PC-3 (cell line): ENCODE data around the gene HEPHL1. TPM values are rescaled to one million over a fixed set of nuclear protein-coding genes. Genes with fewer than 3 reads are reported as not detected.
A peak's percentile ranks its signal among the peaks of the same experiment; 100 is the strongest.

Experiments
- ATAC-seq: fragments of 200-7000 bp; cut with Tn5 transposase; 2 replicates; pipeline ENCODE4 v1.9.1; 2020; ENCODE audit warnings: mild to moderate bottlenecking, moderate library complexity
- BruUV-seq: library from RNA; stranded (reverse); fragments of 400-500 nt; replicated peaks from 2 replicates; lab custom pipeline; 2021; lab: Mats Ljungman, UMichigan
- CTCF ChIA-PET: fragments of 300-600 bp; sonication (Branson Sonifier 250); formaldehyde crosslinking; loops from one replicate; lab custom pipeline; 2022; ENCODE audit warnings: antibody characterized with exemption; lab: Charles Lee
- POLR2A ChIA-PET: fragments of 300-600 bp; sonication (Branson Sonifier 250); formaldehyde crosslinking; loops from one replicate; lab custom pipeline; 2022; ENCODE audit warnings: antibody characterized with exemption; ENCODE audit not compliant: unreplicated experiment; lab: Charles Lee
- DNase-seq: peaks from one replicate; pipeline ENCODE4 v3.0.0-alpha.2; 2015
- H2AFZ ChIP-seq: fragments of 300-600 bp; sonication (generic); 2 replicates; pipeline ENCODE4 v1.6.0; 2016; ENCODE audit warnings: antibody characterized with exemption, low read length
- H3F3A ChIP-seq: fragments of 300-600 bp; sonication (generic); one replicate; pipeline ENCODE4 v1.6.0; 2017; ENCODE audit warnings: antibody characterized with exemption, low read length, control low read depth, mild to moderate bottlenecking; ENCODE audit not compliant: unreplicated experiment
- H3K27ac ChIP-seq: fragments of 300-600 bp; sonication (generic); 2 replicates; pipeline ENCODE4 v1.5.1; 2016; ENCODE audit warnings: mild to moderate bottlenecking, low read length
- H3K27me3 ChIP-seq: fragments of 300-600 bp; sonication (generic); 2 replicates; pipeline ENCODE4 v1.6.1; 2016; ENCODE audit warnings: low read length, mixed read lengths
- H3K36me3 ChIP-seq: fragments of 300-600 bp; sonication (generic); 2 replicates; pipeline ENCODE4 v1.6.1; 2016; ENCODE audit warnings: low read depth, mixed run types, low read length, mixed read lengths
- H3K4me1 ChIP-seq: fragments of 300-600 bp; sonication (generic); 2 replicates; pipeline ENCODE4 v1.5.1; 2016; ENCODE audit warnings: low read length; ENCODE audit not compliant: insufficient read depth
- H3K4me2 ChIP-seq: fragments of 300-600 bp; sonication (generic); 2 replicates; pipeline ENCODE4 v1.6.0; 2016; ENCODE audit warnings: low read length
- H3K4me3 ChIP-seq: fragments of 300-600 bp; sonication (generic); 2 replicates; pipeline ENCODE4 v1.5.1; 2016; ENCODE audit warnings: mild to moderate bottlenecking, low read length, mixed read lengths
- H3K79me2 ChIP-seq: fragments of 300-600 bp; sonication (generic); 2 replicates; pipeline ENCODE4 v1.6.1; 2017; ENCODE audit warnings: low read length, mixed read lengths
- H3K9ac ChIP-seq: fragments of 300-600 bp; sonication (generic); 2 replicates; pipeline ENCODE4 v1.6.0; 2016; ENCODE audit warnings: mild to moderate bottlenecking, low read length
- H3K9me2 ChIP-seq: fragments of 300-600 bp; sonication (generic); replicated peaks from 2 replicates; pipeline ENCODE4 v1.6.1; 2016; ENCODE audit warnings: mixed run types, low read length, mixed read lengths
- H3K9me3 ChIP-seq: fragments of 300-600 bp; sonication (generic); 2 replicates; pipeline ENCODE4 v1.6.1; 2016; ENCODE audit warnings: low read length, mixed read lengths
- H4K20me1 ChIP-seq: fragments of 300-600 bp; sonication (generic); 2 replicates; pipeline ENCODE4 v1.6.1; 2016; ENCODE audit warnings: low read length, mixed read lengths
- CTCF ChIP-seq: fragments of 300-600 bp; sonication (generic); conservative IDR thresholded peaks from 2 replicates; pipeline ENCODE4 v1.5.1; 2017; ENCODE audit warnings: antibody characterized with exemption, low read depth, mild to moderate bottlenecking, low read length
- EZH2 ChIP-seq: fragments of 300-600 bp; sonication (generic); IDR thresholded peaks from one replicate; pipeline ENCODE4 v1.6.1; 2017; ENCODE audit warnings: antibody characterized with exemption, mild to moderate bottlenecking, low read length; ENCODE audit not compliant: unreplicated experiment
- EZH2phosphoT487 ChIP-seq: fragments of 300-600 bp; sonication (generic); IDR thresholded peaks from 2 replicates; pipeline ENCODE4 v1.6.1; 2018; ENCODE audit warnings: mild to moderate bottlenecking, antibody characterized with exemption, low read length, borderline replicate concordance
- intact Hi-C: fragments of 100-400 bp; cut with micrococcal nuclease; formaldehyde crosslinking; loops from 2 replicates; pipeline ENCODE4 v1.9.0; 2023
- total RNA-seq: library from RNA; depleted of rRNA; stranded (reverse); fragments of >200 nt; gene quantifications from 2 replicates; pipeline ENCODE4 v1.2.3, GENCODE V29; 2014

The HEPHL1 gene
- total RNA-seq, 1 experiment from 2014 or later: 4.4 TPM

DNA sequence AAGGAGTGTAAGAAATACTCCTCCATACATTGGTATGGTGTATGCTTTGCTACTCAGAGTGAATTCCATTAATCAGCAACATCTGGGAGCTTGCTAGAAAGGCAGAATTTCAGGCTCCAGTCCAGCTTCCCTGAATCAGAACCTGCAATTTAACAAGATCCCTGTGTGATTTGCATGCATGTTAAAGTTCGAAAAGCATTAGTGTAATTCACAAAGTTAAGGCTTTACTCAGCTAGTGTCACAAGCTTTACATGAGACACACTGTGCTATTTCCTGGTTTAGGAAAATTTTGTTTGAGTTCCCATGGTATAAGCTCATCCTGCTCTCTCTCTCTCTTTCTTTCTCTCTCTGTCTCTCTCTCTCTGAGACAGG is 37.0 kb upstream of the HEPHL1 start:
- Histone ChIP-seq H3K9me3 (no peaks in the 10 kb centered on the region), H3F3A (no peaks in the 10 kb centered on the region), H3K9me2 (no peaks in the 10 kb centered on the region), H3K4me1 (peaks cover 31% of the 10 kb centered on the region), H3K36me3 (no peaks in the 10 kb centered on the region), H3K4me3 (no peak overlapping the region), H4K20me1 (no peaks in the 10 kb centered on the region), H3K9ac (no peak overlapping the region), H3K27me3 (no peaks in the 10 kb centered on the region), H3K79me2 (no peaks in the 10 kb centered on the region), H2AFZ (no peak overlapping the region), H3K27ac (peak overlapping the region; percentile 11; the same call in 1 of the 2 replicates), H3K4me2 (no peak overlapping the region)
- ChIA-PET POLR2A (no interaction called here), CTCF (no interaction called here)
- DNase-seq (peak; percentile 38), ATAC-seq (no peak; the same call in 1 of the 2 replicates)
- intact Hi-C loops: loop anchor here (2.0 kb wide), 1 partner anchor 23 kb away; no protein-coding TSS in a partner anchor
- no TSS peak for BruUV-seq
- TF ChIP-seq EZH2phosphoT487 (no peak), CTCF (no peak), EZH2 (no peak)

GRCh38 chr11:93984936-93985335 is 36.2 kb upstream of the HEPHL1 start:
- H3K79me2 ChIP-seq: no peaks in the 10 kb centered on the region
- no peak overlapping the region for H3K4me2 ChIP-seq
- ATAC-seq (no peak), DNase-seq (no peak)
- CTCF ChIA-PET: no interaction called here
- no peak overlapping the region for H3K4me3 ChIP-seq
- peak overlapping the region; percentile 11; the same call in 1 of the 2 replicates for H3K27ac ChIP-seq
- POLR2A ChIA-PET: no interaction called here
- no peaks in the 10 kb centered on the region for H3K36me3 ChIP-seq
- no TSS peak for BruUV-seq
- H3K27me3 ChIP-seq: no peaks in the 10 kb centered on the region
- no peaks in the 10 kb centered on the region for H3F3A ChIP-seq
- intact Hi-C loops: loop anchor here (2.0 to 5.0 kb wide), 2 partner anchors 24 to 78 kb away; no protein-coding TSS in a partner anchor
- no peaks in the 10 kb centered on the region for H4K20me1 ChIP-seq
- H3K9me2 ChIP-seq: no peaks in the 10 kb centered on the region
- TF ChIP-seq CTCF (no peak), EZH2 (no peak), EZH2phosphoT487 (no peak)
- no peak overlapping the region for H2AFZ ChIP-seq
- no peaks in the 10 kb centered on the region for H3K9me3 ChIP-seq
- H3K9ac ChIP-seq: no peak overlapping the region
- peaks cover 31% of the 10 kb centered on the region for H3K4me1 ChIP-seq

DNA sequence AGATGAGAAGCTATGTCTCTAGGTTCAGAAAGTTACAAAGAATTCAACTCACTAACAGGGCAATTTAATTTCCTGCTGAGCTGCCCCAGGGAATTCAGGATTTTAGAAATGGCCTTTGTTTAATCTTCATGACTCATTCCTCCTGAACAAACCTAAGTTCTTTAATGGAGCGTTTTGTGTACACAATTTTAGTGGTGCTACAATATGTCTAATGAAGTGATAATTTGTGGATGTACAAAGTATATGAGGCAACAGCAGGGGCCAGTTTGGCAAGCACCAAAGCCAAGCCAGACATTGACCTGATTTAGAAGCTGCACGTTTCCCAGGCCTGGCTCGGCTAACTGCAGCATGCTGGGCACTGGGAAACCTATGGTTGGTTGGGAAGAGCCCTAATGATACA is 34.4 kb upstream of the HEPHL1 start:
- intact Hi-C loops: loop anchor here (1.0 to 5.0 kb wide), 4 partner anchors 32 to 79 kb away; no protein-coding TSS in a partner anchor
- H3K9me2 ChIP-seq: no peaks in the 10 kb centered on the region
- TF ChIP-seq EZH2phosphoT487 (no peak), CTCF (no peak), EZH2 (no peak)
- peak; percentile 91 for DNase-seq
- ChIA-PET POLR2A (interaction anchor here (0.6 to 0.7 kb wide), 2 partner anchors 136 to 261 kb away, joined by 3 to 8 read pairs; partner anchors contain the start of gene VSTM5), CTCF (interaction anchor here (0.6 to 1.0 kb wide), 2 partner anchors 80 to 136 kb away, joined by 3 read pairs; no protein-coding TSS in a partner anchor)
- H3F3A ChIP-seq: no peaks in the 10 kb centered on the region
- H3K4me3 ChIP-seq: no peak overlapping the region
- H4K20me1 ChIP-seq: no peaks in the 10 kb centered on the region
- peak overlapping the region; percentile 85 for H3K27ac ChIP-seq
- no peaks in the 10 kb centered on the region for H3K9me3 ChIP-seq
- H3K79me2 ChIP-seq: no peaks in the 10 kb centered on the region
- H3K36me3 ChIP-seq: no peaks in the 10 kb centered on the region
- peak overlapping the region; percentile 50 for H3K9ac ChIP-seq
- H2AFZ ChIP-seq: no peak overlapping the region
- peak overlapping the region; percentile 51 for H3K4me2 ChIP-seq
- H3K4me1 ChIP-seq: peaks cover 31% of the 10 kb centered on the region
- H3K27me3 ChIP-seq: no peaks in the 10 kb centered on the region
- no TSS peak for BruUV-seq
- ATAC-seq: peak; percentile 87
